GM21526 (cell line): ENCODE results near the gene PDXDC1.
"Not testable (repeated sequence)": the region's sequence is repeated elsewhere in the genome, so short reads cannot be mapped to it uniquely, and the experiment has no call there.

Experiments used
- ATAC-seq: cut with Tn5 transposase; IDR thresholded peaks from one replicate; pipeline ENCODE4 v1.9.1; 2021; ENCODE audit warnings: moderate library complexity; ENCODE audit not compliant: unreplicated experiment, low FRiP score

The PDXDC1 gene

DNA sequence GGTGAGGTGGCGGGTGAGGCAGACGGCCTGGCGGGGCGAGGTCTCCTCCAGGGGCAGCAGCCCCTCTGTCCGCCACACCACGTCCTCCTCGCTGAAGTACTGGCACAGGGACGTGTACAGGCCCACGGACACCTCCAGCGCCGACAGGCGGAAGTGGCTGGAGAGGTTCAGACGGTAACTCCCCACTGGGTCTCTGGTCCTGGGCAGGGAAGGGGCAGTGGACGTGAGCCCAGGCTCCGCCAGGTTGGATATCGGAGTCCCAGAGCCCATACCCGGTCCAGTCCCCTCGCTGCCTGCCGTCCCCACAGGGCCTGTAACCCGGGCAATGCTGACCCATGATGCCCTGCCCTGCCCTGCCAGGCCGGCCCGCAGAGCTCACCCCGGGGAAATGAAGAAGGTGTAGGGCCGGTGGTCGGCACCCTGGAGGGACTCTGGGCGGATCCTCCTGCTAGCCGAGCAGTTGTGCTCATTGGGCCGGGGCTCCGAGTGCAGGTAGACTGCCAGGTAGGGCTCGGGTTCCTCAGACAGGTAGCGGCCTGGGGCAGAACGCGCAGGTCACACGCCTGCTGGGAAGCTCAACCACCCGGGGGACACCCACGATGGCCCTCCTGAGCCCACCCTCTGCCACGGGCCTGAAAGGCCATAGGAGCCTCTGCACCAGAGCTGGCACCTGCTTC lies 155.6 kb downstream of the PDXDC1 start:
- ATAC-seq, result not testable (repeated sequence)

DNA sequence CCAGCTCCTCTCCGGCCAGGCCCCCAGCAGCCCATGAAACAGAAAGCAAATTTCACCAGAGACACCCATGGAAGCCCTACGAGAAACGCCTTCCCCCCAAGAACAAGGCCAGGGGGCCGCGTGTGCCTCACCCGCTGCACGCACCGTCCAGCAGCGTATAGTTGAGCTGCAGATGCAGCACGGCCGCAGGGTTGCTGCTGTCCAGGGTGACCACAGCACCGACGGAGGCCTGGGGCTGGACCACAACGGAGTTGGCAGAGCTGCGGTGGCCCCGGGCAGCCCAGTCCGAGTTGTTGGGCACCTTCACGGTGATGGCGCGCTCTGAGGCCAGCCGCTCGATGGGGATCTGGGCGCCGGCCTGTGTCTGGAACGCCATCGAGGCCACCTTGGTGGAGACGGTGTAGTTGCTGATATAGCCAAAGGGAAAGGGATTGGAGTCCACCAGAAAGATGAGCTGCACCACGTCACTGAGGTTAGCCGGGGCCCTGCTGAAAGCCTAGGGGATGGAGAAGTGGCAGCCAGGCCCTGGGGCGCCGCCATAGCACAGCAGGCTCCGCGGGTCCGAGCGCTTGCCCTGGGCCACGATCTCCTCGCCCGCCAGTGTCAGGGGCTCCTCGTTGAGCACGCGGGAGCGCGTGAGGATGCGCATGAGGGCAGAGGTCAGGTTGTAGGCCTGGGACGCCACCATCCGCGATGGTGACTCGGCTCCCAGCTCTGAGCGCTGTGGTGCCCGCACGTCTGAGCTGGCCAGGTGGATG lies 156.3 kb downstream of the PDXDC1 start:
- not testable (repeated sequence) for ATAC-seq

DNA sequence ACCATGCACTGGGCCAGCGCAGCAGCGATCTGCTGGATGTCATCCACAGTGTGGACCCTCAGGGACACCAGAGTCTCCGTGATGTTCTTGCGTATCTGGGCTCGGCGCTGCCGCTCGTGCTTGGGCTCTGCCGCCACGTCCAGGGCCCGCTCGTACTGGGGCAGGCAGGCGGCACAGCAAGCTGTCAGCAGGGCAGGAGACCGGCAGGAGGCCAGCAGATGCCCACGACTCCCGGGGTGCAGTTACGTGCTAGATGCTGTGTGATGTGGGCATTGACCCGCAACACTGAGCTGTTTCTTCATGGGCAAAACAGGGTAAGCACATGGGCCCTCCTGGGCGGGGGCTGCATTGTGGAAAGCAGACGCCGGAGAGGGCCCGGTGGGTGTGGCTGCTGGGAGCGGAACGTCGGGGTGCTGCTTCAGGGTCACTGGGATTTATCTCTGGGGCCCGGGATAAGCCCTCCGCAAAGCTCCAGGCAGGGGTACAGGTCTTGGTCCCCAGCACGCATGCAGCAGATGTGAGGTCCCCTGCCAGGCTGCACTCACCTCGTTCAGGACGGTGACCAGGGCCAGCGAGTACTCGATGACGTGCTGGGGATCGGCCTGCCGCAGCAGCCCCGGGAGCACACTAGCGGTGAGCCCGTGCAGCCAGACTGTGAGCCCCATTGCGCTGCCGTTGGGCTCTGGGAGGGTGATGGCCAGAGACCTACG lies 158.0 kb downstream of the PDXDC1 start:
- ATAC-seq, result not testable (repeated sequence)

DNA sequence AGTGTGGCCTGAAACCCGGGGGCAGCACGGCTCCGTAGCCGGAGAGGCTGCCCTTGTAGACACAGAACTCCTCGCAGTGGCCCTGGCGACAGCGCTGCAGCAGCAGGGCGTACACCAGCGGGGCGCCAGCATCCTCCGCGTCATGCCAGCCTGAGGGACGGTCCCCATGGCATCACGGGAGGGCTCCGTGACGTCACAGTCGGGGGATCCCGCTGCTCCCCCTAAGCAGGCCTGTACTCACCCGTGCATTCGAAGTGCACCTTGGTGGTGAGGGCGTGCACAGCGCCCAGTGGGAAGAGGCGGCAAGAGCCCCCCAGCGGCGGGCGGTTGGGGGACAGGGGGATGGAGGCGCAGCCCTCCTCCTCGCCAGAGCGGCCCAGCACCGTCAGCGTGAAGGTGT lies 158.7 kb downstream of the PDXDC1 start:
- ATAC-seq, result not testable (repeated sequence)

DNA sequence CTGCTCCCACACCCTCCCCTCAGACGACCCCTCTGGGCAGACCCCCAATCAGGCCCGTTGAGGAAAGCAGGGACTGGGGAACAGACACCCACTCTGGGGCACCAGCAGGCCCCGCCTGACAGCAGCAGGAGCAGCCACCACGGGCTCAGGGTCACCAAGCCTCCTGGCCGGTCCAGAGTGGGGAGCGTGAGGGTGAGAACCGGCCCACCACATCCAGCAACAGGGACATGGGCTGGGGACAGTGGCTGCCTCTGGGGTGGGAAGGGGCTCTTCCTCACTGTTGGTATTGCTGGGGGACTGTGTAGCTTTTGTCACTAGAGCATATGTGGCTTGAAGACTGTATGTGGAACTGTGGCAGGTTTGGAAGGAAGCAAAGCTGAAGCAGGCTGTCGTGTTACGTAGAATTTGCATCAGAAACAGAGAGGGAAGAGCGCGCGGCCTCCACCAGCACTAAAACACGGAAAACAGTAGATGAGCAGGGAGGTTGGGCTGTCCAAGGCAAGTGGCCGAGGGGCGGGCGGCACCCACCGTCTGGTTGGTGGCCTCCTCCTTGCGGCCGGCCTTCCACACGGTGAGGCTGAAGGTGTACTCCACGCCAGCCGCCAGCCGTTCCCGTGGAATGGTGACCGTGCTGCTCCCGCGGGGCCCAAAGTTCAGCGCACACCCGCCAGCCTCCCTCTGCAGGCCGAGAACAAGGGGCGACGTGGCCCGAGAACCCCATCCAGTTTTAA lies 160.1 kb downstream of the PDXDC1 start:
- ATAC-seq, result not testable (repeated sequence)

DNA sequence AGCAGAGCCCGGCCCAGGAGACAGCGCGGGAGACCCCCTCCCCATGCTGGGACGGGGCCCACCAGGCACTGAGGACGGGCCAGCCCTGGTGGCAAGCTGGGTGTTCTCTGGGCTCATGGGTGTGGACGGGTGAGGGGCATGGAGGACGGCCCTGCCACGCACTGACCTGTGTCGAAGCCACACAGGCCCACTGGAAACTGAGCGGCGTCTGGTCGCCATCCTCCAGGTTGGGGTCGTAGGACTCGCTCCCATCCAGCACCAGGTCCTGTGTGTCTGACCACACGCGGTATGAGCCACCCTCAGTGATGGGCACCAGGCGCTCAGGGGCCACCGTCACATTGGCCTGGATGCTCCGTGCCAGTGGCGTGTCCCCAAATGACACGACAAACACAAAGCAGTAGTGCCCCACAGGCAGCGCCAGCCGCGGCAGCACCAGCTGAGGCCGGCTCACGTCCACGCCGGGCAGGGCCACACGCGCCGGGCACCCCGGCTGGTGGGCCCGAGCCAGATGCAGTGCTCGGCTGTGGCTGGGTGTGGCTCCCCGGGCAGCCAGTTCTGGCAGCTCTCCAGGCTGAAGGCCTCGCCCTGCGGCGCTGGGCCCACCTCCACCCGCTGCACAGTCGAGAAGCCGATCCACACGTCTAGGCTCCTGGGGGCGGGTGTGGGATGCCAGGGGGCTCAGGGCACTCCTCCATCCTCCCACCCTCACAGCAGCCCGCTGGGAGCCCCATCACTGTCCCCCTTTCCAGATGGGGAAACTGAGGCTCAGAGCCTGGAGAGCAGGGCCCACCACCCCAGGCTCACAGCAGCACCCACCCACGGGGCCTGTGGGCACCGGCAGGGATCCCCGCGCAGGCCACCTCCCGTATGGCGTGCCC lies 160.9 kb downstream of the PDXDC1 start:
- not testable (repeated sequence) for ATAC-seq

DNA sequence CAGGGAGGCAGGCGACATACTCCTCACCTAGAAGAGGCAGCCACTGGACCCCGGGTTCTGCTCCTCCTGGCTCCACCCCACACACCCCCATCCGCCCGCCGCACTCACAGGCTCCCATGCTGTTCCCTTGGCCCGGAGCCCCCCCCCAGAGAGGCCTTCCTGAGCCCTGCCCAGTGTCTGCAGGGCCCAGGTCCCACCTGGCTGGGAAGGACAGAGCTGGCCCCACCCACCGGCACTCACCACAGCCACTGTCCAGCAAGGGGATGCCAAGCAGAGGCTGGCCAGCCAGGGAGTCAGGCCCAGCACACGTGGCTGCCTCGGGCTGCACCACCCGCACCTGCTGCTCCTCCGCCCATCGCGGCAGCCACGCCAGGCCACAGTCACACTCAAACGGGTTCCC lies 162.7 kb downstream of the PDXDC1 start:
- not testable (repeated sequence) for ATAC-seq

DNA sequence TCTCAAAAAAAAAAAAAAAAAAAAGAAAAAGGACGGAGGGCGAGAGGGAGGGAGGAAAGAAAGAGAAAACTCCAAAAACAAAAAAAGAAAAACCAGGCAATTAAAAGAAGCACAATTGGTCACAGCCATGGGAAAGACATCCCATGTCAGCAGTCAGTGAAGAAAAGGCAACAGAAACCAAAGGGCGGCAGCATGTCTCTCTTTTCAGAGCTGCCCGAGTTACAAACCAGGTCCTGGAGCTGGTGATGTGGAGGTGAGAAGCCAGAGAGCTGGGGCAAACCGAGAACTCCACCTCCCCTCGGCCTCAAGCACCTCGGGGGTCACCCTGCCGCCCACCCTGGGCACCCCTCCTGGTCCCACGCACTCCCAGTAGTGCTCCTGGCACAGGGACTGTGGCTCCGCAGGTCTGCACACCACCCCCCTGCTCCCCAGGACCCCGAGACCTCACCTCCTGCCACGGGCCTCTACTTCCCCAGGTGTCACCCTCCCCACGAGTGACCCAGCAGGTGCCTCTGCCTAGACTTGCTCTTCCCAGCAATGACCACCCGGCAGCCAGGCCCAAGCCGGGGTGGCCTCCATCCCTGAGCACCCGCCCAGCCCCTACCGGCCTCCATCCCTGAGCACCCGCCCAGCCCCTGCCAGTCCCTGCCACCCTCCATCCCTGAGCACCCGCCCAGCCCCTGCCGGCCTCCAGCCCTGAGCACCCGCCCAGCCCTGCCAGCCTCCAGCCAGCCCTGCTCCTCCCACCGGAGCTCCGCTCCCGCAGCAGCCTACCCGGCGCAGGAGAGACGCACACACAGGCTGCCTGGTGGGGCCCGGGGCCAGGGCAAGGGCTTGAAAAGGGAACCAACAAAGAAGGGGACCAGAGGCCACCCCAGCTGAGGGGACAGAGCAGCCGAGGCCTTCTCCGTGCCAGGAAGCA lies 165.9 kb downstream of the PDXDC1 start:
- ATAC-seq, result not testable (repeated sequence)

DNA sequence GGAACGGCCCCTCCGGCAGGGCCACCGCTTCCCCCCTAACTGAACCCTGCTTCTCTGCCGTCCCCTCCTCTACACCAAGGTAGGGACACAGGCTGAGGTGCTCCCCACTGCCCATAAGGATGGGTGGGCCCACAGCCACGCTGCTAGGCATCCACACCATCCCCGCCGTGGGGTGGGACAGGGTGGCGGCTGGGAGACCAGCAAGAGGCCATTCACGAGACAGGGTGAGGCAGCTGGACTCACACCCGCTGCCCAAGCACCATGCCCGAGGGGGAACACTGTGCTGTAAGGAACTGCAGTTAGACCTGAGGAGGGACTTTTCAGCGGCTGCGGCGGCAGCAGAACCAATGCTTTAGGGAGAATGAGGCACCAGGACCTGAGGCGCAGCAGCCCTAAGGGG lies 166.8 kb downstream of the PDXDC1 start:
- ATAC-seq, result no peak

DNA sequence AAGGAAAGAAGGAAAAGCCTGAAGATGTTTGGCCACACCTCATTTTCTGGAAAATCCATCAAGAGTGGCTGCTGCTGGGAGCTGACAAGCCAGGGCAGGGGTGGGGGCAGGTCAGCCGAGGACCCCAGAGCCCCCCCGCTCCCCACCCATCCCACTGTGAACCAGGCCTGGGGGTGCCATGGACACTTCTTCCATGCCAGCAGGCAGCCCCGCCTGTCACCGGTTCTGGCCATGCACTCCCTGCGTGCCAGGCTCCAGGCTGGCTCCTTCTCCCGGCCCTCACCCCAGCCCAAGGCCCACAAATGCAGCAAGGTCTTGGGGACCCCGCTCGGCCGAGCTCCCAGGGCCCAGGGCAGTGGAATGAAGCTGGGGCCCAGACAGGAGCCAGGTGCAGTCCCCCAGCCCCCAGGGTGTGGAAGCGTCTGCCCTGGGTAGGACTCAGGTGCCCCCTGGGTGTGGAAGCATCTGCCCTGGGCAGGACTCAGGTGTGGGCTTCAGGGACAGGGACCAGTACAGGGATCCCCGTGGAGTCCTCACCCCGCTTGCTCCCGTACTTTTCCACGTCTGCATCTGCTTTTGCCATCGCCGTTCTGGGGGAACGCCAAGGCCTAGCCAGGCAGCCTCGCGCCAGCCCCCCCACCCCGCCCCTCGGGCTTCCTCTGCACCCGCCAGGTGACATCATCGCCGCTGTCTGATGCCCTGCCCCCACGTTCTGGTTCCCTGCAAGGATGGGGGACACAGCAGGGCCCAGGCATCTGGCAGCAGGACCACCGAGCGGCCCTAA lies 167.5 kb downstream of the PDXDC1 start:
- ATAC-seq, result not testable (repeated sequence)

DNA sequence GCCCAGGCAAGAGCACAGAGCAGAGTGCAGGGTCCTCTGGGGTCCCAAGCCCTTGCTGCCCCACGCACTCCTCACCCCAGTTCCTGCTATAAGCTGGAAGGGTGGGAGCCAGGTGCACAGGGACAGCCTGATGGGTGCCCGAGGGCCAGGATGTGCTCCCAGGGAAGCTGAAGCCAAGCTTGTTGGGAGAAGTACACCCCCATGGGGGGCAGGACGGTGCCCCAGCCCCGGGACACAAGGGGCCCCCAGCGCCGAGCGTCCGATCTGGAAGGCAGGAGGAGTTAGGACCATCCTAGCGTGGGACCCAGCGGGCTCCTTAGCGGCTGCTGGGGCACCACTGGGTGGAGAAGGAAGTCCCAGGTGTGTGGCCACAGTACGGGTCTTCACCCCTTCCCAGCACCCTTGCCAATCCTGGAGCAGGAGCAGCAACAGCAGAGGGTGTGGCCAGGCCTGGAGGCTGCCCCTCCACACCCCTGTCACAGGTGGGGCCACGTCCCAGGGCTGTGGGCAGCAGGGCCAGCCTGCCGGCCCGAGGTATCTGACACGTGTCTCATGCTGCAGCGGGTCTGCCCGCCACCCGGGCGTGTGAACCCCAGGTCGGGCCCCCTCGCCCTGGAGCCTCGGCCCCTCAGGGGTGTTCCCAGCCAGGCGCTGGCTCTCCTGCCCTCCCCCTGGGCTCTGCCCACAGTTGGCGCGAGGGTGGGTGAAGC lies 168.2 kb downstream of the PDXDC1 start:
- ATAC-seq, result not testable (repeated sequence)

DNA sequence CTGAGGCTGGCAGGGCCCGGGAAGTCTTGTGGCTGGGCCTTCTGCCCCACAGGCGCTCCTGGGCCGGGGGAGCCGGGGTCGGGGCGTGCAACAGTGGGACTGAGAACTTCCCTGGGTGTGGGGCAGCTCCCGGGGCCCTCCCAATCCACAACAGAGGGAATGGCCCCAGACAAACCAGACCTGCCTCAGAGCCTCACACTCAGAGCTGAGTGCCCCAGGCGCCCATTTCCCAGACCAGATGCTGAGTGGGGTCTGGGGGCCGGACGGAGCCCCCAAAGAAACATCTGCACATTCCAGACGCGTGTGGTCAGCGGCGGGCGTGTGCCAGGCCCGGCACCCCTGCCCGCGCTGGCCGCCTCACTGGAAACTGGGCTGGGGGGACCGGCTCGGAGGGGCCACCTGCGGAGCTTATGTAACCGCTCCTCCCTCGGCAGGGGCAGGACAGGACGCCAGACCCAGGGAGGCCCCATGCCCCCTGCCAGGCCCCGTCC lies 168.8 kb downstream of the PDXDC1 start:
- not testable (repeated sequence) for ATAC-seq

DNA sequence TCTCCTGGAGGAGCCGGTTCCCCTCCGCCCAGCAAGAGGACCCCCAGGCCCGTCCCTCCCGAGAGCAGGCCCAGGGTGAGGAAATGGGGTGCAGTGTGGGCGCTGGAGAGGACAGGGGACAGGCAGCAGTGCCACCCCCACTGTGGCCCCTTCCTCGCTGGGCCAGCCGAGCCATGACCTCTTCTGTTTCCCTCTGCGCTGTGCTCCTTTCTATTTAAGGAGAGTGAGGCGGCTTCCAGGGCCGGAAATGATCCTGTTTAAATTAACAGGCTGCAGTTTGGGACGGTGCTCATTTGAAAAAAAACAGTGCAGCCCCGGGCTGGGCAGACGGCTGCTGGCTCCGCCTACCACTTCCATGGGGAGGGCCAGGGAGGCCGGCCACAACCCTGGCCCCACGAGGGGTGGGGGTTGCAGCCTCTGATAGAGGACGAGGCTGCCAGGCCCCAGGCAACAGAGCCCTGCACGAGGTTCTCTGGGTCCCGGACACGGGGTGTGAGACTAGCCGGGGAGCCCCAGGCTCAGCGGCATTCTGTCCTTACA lies 169.3 kb downstream of the PDXDC1 start:
- ATAC-seq, result not testable (repeated sequence)

DNA sequence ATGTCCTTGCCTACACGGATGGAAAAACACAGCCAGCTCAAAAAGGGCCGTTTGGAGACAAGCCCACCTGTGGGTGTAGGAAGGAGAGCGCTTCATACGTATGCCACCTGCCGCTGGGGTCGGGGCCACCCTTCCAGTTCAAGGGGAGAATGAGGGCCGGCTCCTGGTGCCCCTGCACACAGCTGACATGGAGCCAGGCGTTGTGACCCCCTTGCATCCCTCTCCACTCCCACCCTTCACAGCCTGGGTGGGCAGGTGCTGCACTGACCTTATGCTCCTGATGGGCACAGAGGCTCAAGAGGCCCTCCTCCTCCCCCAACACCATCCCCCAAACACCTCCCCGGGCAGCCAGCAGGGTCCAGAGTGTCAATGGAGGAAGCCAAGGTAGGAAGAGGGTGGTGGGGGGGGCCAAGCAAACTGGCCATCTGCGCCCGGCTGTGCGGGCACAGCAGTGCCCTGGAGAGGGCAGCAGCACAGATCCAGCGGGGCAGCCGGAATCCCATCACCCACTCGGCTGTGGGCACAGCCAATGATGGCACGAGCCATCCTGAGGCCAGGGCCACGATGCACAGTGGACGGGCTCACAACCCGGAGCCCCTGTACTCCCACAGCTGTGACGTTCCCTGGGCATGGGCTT lies 170.1 kb downstream of the PDXDC1 start:
- ATAC-seq, result not testable (repeated sequence)

DNA sequence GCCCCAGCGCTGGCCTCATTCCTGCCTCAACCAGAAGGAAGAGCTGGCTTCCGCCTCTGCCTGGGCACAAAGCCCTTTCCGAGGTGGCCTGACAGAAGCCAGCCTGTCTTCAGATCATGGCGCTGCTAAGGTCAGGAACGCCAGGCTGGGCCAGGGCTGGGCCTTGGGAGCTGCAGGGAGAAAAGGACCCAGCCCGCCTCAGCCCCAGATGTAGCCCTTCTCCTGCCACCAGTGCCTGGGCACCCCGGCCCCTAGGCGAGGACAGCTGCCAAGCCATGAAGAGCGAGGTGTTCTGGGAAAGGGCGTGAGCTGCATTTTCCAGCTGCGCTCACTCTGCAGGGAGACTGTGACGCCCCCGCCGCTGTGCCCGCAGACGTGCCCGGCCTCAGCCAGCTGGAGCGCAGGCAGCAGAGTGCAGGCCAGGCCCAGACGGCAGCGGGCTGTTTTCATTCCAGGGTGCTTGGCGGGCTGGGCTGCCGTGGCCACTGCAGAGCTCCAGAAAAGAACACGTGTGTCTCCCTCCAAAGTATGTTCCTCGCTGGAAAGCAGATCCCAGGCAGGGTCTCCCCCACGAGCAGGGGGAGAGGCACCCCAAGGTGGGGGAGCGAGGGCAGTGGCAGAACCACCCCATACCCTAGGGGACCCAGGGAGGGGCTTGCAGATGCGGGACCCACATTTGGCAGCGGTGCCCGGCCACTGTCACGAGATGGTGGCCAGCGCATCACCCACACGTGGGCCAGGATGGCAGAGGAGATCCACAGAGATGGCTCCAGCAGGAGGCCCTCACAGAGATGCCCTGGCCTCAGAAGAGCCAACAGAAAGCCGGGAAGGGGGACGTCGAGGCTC lies 170.8 kb downstream of the PDXDC1 start:
- ATAC-seq, result not testable (repeated sequence)
